NCI-H524 (cell line): ENCODE results near the gene HNMT.

Experiments
- DNase-seq, 2 experiments: peaks; one replicate each; lab custom pipeline; 2025; lab: John Stamatoyannopoulos, UW

HNMT gene

DNA sequence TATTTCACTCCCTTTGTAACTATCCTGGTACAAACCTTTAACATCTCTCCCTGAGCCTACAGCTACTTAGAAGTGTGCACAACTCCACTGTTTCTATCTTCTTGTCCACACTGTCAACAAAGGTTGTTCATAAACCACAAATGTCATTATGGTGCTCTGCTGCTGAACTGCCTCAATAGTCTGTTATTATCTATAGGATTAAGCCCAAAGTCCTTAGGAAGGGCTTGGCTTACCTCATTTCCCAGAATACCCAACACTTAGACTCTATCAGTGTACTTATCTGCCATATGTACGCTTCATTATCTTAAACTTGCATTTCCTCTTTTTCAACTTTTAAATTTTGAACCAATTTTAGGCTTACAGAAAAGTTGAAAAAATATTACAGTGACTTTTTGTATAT is 94.2 kb downstream of the HNMT start:
- DNase-seq, result peak in 1 of 2 experiments; percentile 18

DNA sequence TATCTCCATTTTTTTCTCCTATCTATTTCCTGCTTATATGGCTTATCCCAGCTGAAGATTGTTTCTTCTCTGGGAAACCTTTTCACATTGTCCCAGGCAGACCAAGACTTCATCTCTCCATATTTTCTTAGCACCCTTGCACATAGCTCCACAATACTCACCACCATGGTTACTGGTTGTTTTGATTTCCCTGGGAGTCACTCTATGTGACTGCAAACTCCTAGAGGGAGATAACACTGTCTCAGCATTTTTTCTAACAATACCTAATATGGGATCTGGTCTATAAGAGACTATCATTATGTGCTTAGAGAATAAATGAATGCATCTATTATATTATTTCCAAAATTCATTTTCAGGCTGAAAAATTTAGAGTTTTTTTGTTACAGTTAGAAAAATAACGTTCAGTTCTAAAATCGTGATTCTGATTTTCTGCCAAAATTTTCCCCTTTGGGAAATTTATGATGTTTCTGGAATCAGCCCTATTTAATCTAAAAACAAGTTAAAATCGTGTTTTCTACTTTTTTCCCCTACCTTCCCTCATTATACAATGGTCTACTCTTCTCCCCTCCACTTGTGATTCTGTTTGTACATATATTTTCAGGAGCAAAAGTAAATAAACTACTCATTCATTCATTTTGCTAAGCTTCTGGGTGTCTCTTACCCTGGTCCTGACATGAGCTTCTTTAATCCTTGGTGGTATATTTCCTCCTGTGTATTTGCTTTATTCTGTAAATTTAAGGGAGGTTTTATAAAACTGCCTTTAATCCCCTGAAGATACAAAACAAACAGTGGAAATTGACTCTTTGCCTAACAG is 95.4 kb downstream of the HNMT start:
- DNase-seq, result no peak

- peak in 1 of 2 experiments; percentile 3 for DNase-seq
These were observed 96.0 kb downstream of the HNMT start for GRCh38 chr2:138060301-138060635.

DNA sequence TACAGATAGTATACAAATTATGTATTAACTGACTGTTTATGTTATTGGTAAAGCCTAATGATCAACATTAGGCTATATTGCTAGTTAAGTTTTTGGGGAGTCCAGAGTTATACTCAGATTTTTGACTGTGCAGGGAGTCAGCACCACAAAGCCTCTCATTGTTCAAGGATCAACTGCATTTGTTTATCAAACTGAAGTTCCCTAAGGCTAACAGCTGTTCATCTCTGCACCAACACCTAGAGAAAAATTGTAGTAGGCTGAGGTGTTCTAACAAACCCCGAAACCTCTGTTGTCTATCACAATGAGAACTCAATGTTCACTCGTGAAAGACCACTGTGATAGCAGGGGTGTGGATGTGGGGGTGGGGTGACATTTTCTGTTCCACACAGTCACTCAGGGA is 97.7 kb downstream of the HNMT start:
- DNase-seq, result no peak

GRCh38 chr2:138063181-138063580 is 98.9 kb downstream of the HNMT start:
- DNase-seq, result no peak
